GM18867 (cell line): ENCODE results near the gene PARD6B.
"Not testable (repeated sequence)": the region's sequence is repeated elsewhere in the genome, so short reads cannot be mapped to it uniquely, and the experiment has no call there.

Experiments used
- ATAC-seq: cut with Tn5 transposase; IDR thresholded peaks from one replicate; pipeline ENCODE4 v1.9.1; 2021; ENCODE audit warnings: mild to moderate bottlenecking, moderate library complexity; ENCODE audit not compliant: unreplicated experiment

PARD6B gene

GRCh38 chr20:50731055-50731929 is at the start of gene PARD6B:
TSS of gene PARD6B (plus strand) at chr20:50731580. CDS start at chr20:50731787, 207 bp downstream.
- peak; percentile 87 for ATAC-seq

DNA sequence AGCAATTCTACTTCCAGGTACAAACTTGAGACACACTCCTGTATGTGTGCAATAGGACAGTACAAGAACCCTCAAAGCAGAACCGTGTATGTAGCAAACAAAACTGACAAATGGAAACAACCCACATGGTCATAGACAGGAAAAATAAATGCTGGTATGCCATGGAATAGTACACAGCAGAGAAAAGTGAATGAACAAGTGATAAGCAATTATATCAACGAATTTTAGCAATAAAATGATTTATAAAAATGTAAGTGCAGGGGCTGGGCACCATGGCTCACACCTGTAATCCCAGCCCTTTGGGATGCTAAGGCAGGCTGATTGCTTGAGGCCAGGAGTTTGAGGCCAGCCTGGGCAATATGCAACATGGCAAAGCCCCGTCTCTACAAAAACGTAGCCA is 49.3 kb upstream of the PARD6B start:
- ATAC-seq, result no peak

DNA sequence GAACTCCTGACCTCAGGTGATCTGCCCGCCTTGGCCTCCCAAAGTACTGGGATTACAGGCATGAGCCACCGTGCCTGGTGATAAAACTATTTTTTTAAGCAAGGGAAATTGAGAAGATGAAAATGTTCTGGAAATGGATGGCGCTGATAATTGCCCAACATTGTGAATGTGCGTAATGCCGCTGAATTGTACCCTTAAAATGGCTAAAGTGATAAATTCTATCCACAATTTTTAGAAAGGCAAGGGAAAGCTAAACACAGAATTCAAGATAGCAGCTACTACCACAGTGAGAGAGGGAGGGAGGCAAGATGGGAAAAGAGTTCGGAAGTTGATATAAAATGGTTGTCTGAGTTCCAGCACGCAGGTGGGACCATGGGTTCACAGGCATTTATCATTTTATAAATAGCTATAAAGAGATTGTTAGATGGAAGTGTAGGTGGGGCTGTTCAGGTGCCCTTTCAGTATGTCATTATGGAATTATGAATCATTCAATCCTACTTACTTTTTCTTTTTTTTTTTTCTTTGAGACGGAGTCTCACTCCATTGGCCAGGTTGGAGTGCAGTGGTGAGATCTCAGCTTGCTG is 48.3 kb upstream of the PARD6B start:
- ATAC-seq, result no peak

DNA sequence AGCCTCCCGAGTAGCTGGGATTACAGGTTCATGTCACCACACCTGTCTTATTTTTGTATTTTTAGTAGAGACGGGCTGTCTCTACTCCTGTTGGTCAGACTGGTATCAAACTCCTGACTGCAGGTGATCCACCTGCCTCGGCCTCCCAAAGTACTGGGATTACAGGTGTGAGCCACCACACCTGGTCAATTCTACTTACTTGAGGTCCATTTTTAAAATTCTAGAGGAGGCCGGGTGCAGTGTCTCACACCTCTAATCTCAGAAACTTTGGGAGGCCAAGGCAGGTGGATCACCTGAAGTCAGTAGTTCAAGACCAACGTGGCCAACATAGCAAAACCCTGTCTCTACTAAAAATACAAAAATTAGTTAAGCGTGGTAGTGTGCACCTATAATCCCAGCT is 47.8 kb upstream of the PARD6B start:
- ATAC-seq, result no peak

DNA sequence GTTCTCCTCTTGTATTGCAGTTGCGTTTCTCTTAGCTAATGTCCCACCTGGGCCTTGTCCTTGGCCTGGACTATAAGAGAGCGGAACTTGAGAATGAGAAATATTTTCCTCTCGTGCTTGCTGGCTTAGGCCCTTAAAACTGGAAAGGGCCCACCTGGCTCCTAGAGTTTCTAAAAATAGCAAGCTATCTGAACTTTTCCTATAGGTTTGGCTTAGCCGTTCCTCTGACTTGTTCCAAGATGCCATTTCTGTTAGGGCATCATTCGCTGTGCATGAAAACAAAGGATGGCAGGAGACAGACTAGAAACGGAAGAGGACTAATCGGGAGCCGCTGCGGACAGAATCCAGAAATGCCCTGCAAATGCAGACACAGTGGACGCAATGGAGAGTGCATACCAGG is 44.6 kb upstream of the PARD6B start:
- ATAC-seq, result no peak

DNA sequence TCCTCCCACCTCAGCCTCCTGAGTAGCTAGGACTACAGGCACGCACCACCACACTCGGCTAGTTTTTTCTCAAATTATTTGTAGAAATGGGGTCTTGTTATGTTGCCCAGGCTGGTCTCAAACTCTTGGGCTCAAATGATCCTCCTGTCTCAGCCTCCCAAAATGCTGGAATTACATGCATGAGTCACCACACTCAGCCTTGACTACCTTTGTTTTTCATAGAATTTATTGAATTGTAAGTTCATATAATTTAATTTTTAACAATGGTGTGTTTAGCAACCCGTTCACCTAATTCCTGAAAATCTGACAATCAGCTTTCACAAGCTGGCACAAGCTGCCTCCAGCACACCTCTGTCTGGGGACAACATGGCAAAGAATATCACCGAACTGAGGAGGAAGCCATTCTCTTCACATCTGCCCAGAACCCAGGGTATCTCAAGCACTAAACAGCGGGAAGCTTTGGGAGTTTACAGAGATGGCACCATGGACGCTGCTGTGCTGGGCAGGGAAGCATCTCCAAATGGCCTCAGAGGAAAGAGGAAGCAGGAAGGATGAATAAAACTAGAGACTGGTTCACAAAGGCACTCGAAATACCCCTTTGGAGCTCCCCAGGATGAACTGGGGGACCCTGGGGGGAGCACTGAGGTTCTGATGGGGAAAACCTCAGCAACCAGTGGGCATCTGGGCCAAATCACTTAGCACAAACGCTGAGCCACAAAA is 43.0 kb upstream of the PARD6B start:
- ATAC-seq, result no peak

DNA sequence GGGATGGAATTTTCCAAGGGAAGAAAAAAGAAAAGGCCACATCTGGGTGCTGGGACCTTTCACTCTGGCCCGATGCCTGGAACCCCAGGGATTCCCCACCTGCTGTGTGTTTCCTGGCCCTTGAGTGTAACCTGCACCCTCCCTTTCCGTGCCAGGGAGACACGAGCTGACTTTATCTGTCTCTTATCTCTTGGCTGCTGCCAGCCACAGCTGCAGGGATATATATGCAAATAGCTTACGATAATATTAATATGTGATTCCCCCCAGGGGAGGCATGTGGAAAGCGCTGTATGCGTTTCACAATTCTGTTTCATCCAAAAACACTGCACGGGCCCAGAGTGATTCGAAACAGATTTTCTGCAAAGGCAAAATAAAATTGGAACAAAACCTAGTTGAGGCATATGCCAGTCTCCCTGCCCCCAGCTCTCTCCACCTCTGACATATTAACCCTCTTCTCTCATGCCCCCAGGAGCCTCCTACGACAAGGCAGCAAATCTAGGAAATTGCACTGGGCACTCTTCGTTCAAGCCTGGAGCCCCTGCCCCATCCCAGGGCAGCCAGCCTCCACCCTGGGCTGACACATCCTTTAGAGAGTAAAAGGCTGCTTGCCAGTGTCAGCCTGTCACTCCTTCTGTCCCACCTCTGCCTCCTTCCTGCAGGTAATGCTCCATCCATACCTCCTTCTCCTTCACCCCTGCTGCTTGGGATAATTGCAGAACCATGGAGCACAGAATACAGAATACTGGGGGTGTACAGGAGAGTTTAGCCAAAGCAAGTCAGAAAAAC is 41.3 kb upstream of the PARD6B start:
- ATAC-seq, result no peak

GRCh38 chr20:50690650-50691572 is 40.5 kb upstream of the PARD6B start, which contains the start of gene RIPOR3:
TSS of gene RIPOR3 (minus strand) at chr20:50691542. CDS start at chr20:50691128, 414 bp downstream.
- ATAC-seq, result no peak

DNA sequence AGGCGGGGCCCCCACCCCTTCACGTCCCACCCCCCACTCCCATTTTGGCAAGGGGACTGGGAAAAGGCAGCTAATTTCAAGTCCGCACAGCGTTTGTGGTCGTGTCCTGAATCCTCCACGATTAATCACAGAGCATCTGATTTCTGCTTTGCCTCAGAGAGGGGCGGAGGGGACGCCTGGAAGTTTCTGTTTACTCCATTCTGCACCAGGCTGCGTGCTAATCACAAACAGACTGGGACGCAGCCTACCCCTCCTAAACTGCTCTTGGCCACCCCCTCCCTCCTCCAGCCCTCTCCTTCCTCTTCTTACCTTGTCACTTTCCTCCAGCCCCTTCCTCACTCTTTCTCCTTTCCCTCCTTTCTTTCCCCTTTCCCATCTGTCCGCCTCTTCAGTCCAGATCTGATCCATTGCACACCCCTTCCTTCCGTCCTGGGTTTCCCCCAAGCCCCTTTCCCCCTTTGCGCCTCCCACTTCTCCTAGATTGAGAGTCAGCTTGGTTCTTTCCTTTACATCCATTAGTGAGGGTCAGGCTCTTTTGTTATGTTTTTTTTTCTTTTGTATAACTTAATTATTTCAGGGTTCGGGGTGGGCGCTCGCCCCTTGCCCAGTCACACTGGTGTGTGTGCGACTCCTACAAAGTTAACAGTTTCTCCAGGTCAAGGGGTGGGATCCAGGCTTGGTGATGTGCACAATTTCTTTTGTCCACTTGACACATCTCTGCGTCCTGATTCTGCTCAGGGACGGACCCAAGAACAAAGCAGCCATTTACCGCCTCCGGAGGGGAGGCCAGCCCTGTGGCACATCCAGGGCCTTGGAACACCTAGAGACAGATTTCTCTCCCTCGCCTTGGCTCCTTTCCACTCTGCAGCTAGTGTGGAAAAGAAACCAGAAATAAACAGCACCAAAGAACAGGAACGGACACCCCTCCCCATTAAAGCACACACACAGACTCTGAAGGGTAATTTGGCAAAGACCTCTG is 39.5 kb upstream of the PARD6B start:
- no peak for ATAC-seq

DNA sequence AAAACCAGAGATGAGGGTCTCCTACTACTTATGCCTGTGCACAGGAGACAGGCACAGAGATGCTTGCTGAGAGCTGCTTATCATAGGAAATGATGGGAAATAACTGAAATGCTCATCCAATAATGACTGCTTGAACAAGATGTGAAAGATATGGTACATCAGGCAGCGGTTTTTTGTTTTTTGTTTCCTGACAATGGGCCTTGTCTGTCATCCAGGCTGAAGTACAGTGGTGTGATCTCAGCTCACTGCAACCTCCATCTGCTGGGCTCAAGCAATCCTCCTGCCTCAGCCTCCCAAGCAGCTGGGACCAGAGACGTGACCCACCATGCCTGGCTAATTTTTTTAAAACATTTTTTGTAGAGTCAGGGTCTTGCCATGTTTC is 38.8 kb upstream of the PARD6B start:
- ATAC-seq, result no peak

- no peak for ATAC-seq
These were observed 38.4 kb upstream of the PARD6B start for GRCh38 chr20:50693001-50693400.

DNA sequence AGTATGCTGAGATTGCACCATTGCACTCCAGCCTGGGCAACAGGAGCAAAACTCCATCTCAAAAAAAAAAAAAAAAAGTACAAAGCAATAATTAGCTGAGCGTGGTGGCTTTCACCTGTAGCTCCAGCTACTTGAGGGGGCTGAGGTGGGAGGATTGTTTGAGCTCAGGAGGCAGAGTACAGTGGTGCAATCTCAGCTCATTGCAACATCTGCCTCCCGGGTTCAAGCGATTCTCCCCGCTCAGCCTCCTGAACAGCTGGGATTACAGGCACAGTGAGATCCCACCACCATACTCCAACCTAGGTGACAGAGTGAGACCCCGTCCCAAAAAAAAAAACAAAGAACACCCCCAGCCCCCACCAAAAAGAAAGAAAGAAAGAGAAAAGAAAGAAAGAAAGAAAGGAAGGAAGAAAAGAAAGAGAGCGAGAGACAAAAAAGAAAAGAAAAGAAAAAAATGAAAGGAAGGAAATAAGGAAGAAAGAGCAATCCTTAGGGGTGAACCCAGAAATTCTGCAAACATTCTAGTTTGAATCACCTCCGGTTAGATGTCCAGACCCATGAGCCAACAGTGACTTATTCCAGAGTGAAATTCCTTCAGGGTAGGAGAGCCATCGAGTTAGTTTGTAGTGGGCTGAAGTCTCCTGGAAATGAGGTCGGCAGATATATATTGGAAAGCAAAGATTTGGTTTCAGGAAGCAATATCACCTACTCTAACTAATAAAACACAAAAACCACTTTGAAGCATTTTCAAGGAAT is 36.8 kb upstream of the PARD6B start:
- ATAC-seq, result no peak

DNA sequence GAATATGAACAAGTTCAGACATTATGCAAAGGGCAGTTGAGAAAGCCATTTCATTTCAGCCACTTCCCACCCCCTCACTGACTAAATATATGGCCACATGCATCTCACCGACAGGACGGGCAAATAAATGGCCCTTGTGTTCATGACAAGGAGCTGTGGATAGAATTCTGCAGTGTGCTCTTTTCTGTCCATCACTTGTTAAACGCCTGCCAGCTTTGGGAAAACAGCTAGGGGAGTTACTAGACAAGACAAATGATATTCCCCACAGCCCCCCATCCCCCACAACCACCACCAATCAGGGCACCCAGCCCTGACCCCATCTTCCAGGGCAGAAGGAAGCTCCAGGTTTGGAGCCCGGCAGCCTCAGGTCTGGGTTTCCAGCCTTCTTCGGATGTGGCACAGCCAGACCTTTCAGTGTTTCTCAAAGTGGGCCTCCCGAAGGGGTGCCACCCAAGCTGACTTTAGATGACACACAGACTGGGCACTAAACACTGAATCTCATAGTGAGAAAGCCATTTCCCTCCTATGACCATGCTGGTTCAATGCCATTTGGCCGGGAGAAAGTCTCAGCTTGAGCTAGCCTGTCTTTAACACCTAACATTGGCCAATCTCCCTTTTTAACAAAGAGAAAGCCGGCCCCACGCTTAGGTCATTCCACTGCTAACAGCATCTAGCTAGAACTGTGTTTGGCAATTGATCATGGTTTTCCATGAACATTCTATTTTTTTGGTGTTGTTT is 36.1 kb upstream of the PARD6B start:
- no peak for ATAC-seq

DNA sequence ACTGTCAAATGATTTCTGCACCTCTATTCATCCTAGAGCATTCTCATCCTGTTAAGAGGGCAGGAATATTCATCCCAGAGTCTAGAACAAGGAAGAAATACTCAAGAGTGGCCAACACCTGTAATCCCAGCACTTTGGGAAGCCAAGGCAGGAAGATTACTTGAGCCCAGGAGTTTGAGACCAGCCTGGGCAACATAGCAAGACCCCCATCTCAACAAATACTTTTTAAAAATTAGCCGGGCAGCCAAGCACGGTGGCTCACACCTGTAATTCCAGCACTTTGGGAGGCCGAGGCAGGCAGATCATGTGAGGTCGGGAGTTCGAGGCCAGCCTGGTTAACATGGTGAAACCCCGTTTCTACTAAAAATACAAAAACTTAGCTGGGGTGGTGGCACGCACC is 33.1 kb upstream of the PARD6B start:
- not testable (repeated sequence) for ATAC-seq

- ATAC-seq, result no peak
These were observed 31.7 kb upstream of the PARD6B start for GRCh38 chr20:50699688-50700087.

DNA sequence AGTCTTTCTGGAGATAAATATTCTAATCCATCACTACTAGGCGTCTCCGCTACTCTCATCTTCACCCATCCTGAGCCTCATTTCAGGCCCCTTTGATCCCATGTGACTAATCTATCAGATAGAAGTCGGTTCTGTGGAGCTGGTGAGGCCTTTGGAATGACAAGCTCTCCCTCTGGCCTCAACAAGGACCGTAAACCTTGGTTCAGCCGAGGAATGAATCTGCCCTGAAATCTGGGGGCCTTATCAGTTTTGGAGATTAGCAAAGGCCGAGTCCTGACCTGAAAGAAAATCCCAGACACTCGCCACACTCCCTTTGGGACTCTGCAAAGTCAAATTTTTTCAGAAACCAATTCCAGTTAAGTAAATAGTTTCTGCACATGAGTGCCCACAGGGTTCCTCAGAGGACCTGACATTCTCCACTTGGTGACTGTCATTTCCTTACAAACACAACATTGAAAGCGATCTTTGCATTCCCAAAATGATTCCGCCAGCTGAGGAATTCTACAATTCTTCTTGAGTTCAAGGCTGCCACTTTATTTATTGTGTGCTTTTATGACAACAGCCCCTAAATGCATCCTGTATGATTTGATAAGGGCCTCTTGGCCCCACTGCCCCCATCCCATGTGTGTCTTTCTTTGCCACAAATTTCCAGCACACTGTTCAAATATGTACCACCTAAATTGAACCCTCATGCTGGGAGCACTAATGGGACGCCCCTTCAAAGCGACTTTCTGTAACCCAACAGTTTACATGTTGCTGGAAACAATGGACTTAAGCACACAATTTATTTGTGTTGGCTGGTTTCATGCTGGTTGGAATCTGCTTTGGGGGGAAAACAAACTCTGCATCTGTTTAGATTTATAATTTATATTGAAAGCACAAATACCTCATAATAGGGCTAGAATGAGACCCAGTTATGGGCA is 30.1 kb upstream of the PARD6B start:
- ATAC-seq, result no peak
